M059J (cell line): ENCODE results near the gene FLVCR2. TPM values are rescaled to one million over a fixed set of nuclear protein-coding genes. Genes with fewer than 3 reads are reported as not detected.

ENCODE experiments used
- DNase-seq: peaks from one replicate; pipeline ENCODE4 v3.0.0-alpha.2; 2012; ENCODE audit warnings: low read depth
- total RNA-seq: library from RNA; depleted of rRNA; stranded (reverse); fragments of >200 nt; shearing (Covaris generic); gene quantifications from 2 replicates; pipeline ENCODE4 v1.2.3, GENCODE V29; 2014

Gene FLVCR2
- total RNA-seq, 1 experiment from 2014 or later: 0.22 TPM

GRCh38 chr14:75630695-75631452 lies 52.5 kb downstream of the FLVCR2 start:
- DNase-seq: no peak

- no peak for DNase-seq
These were observed 53.0 kb downstream of the FLVCR2 start for GRCh38 chr14:75631453-75631831.

GRCh38 chr14:75634848-75635247 lies 56.4 kb downstream of the FLVCR2 start:
- no peak for DNase-seq

GRCh38 chr14:75636100-75636692 lies 57.8 kb downstream of the FLVCR2 start:
- DNase-seq: peak; percentile 53

GRCh38 chr14:75640876-75641275 lies 62.5 kb downstream of the FLVCR2 start:
- no peak for DNase-seq

- DNase-seq: no peak
These were observed 65.6 kb downstream of the FLVCR2 start for GRCh38 chr14:75643985-75644384.

GRCh38 chr14:75645056-75645455 lies 66.6 kb downstream of the FLVCR2 start:
- no peak for DNase-seq

GRCh38 chr14:75646762-75647161 lies 68.3 kb downstream of the FLVCR2 start:
- DNase-seq: no peak

GRCh38 chr14:75647640-75648039 lies 69.2 kb downstream of the FLVCR2 start:
- no peak for DNase-seq

GRCh38 chr14:75648066-75648838 lies 69.8 kb downstream of the FLVCR2 start:
- peak; percentile 93 for DNase-seq

GRCh38 chr14:75649337-75649736 lies 70.9 kb downstream of the FLVCR2 start:
- no peak for DNase-seq

- DNase-seq: no peak
These were observed 71.4 kb downstream of the FLVCR2 start for GRCh38 chr14:75649773-75650172.

GRCh38 chr14:75650253-75651058 lies 72.0 kb downstream of the FLVCR2 start:
- no peak for DNase-seq

GRCh38 chr14:75653563-75653962 lies 75.1 kb downstream of the FLVCR2 start:
- no peak for DNase-seq

- peak; percentile 58 for DNase-seq
These were observed 75.8 kb downstream of the FLVCR2 start for GRCh38 chr14:75654127-75654732.

GRCh38 chr14:75655235-75655634 lies 76.8 kb downstream of the FLVCR2 start:
- no peak for DNase-seq

GRCh38 chr14:75657331-75657730 lies 78.9 kb downstream of the FLVCR2 start:
- no peak for DNase-seq

GRCh38 chr14:75658957-75659356 lies 80.5 kb downstream of the FLVCR2 start:
- DNase-seq: no peak

GRCh38 chr14:75660238-75660629 lies 81.8 kb downstream of the FLVCR2 start:
- DNase-seq: peak; percentile 2

GRCh38 chr14:75660630-75661498 lies 82.4 kb downstream of the FLVCR2 start, which contains the start of the genes ERG28 and TTLL5:
Gene ERG28, minus strand, starts transcription at chr14:75660876. Its CDS starts 3,374 bp downstream, at chr14:75657502.
Gene TTLL5, plus strand, starts transcription at chr14:75661246. Its CDS starts 1,904 bp downstream, at chr14:75663150.
- DNase-seq: peak; percentile 99
